Natural killer cell (primary cell): Measurements from ENCODE around the gene HMX3. TPM values are rescaled to one million over a fixed set of nuclear protein-coding genes. Genes with fewer than 3 reads are reported as not detected.

Source experiments
- ATAC-seq, 3 donors: fragments of 150-1000 bp in 2 of 3; fragments of 200-7000 bp in 1 of 3; cut with Tn5 transposase; 1 replicate in 1 of 3; 2 replicates in 2 of 3; pipeline ENCODE4 v1.10.0; 2021; ENCODE audit warnings: mild to moderate bottlenecking in 2 of 3, moderate library complexity in 2 of 3
- DNase-seq, 2 donors: peaks; one replicate each; pipeline versions ENCODE4 v3.0.0 to v3.0.0-alpha.2; 2013 to 2021; ENCODE audit warnings: mixed read lengths in 1 of 2
- H3K27ac ChIP-seq: one replicate; pipeline ENCODE4 v1.5.1; 2013; ENCODE audit warnings: mild to moderate bottlenecking, low read length
- H3K27me3 ChIP-seq: one replicate; pipeline ENCODE4 v1.6.1; 2013; ENCODE audit warnings: low read length; ENCODE audit not compliant: control insufficient read depth, insufficient read depth
- H3K36me3 ChIP-seq: one replicate; pipeline ENCODE4 v1.6.1; 2013; ENCODE audit warnings: low read length; ENCODE audit not compliant: control insufficient read depth, insufficient read depth
- H3K4me1 ChIP-seq: one replicate; pipeline ENCODE4 v1.6.1; 2013; ENCODE audit warnings: low read length; ENCODE audit not compliant: control insufficient read depth, insufficient read depth
- H3K4me3 ChIP-seq: one replicate; pipeline ENCODE4 v1.5.1; 2013; ENCODE audit warnings: low read length
- H3K9me3 ChIP-seq: one replicate; pipeline ENCODE4 v1.6.1; 2013; ENCODE audit warnings: low read length; ENCODE audit not compliant: control insufficient read depth, insufficient read depth
- H3K27ac Mint-ChIP-seq, 2 donors: one replicate each; pipeline ENCODE4 v1.8.0; 2022; ENCODE audit warnings: mild to moderate bottlenecking in 2 of 2, mixed read lengths in 2 of 2, moderate library complexity in 1 of 2
- H3K27me3 Mint-ChIP-seq, 2 donors: one replicate each; pipeline ENCODE4 v1.8.0; 2022; ENCODE audit warnings: low read depth in 2 of 2, mixed read lengths in 2 of 2
- H3K36me3 Mint-ChIP-seq: one replicate; pipeline ENCODE4 v1.8.0; 2022; ENCODE audit warnings: mixed read lengths
- H3K4me1 Mint-ChIP-seq, 2 donors: one replicate each; pipeline ENCODE4 v1.8.0; 2022; ENCODE audit warnings: mixed read lengths in 2 of 2
- H3K4me3 Mint-ChIP-seq: one replicate; pipeline ENCODE4 v1.8.0; 2022; ENCODE audit warnings: mild to moderate bottlenecking, moderate library complexity, mixed read lengths
- H3K9me3 Mint-ChIP-seq, 2 donors: one replicate each; pipeline ENCODE4 v1.8.0; 2022; ENCODE audit warnings: mixed read lengths in 2 of 2
- WGBS: methylation state at CpG from one replicate; pipeline ENCODE4 v1.1.7; 2013; ENCODE audit warnings: missing lambda C conversion rate; ENCODE audit not compliant: insufficient coverage; 5-methylcytosine and 5-hydroxymethylcytosine counted together
- intact Hi-C: fragments of 100-400 bp; cut with micrococcal nuclease; formaldehyde crosslinking; loops from one replicate; pipeline ENCODE4 v1.14.2; 2022
- total RNA-seq, 4 donors: library from RNA; stranded (reverse); fragments of 120-200 nt in 1 of 4; gene quantifications; one replicate each; pipeline versions ENCODE4 v1.2.3 to v1.2.4, GENCODE V29; 2013 to 2022
- TF ChIP-seq, protein P1 (sequence below): fragments of 200-600 bp; IDR thresholded peaks from one replicate; pipeline ENCODE4 v1.8.0; 2022; ENCODE audit warnings: antibody characterized with exemption

Gene HMX3
- under 1 TPM in 1 of 3 donors, not detected in 2; 0.33 TPM for total RNA-seq
- not detected for total RNA-seq (2013)

DNA sequence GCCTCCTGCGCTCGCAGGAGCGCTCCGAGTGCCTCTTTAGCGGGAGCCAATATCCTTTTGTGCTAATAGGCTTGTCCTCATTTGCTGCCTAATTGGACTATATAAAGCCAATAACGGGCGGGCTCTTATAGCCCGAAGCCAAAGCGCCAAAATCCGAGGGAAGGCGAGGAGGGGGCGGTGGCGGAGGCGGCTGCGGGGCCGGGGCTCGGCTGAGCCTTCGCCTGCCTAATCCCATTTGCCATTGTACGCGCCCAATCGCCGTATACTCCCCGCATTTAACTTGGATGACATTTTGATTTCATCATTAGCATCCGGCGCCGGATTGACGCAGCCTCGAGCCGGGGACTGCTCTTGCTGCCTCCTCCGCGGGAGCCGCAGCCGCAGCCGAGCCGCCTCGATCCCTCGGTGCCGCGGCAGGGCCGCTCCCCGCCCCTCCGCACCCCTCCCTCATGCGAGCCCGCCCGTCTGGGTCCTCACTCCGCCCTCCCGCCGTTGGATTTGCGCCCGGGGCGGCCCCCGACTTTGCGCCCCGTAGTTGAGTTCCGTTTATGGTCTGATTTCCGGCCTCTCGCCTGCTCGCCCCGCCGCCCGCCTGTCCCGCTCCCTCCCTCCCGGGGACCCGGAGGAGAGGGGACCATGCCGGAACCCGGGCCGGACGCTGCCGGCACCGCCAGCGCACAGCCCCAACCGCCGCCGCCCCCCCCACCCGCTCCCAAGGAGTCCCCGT lies at the start of gene HMX3:
HMX3 (plus strand) TSS at position 556 of the 727 bp plus-strand sequence; CDS start at position 637, 81 bp downstream.
- ATAC-seq (peak in 2 of 3 donors; percentile 45 to 50), DNase-seq (peak in 1 of 2 donors; percentile 64)
- no peaks in the 10 kb centered on the region for H3K9me3 Mint-ChIP-seq
- H3K36me3 ChIP-seq, result no peaks in the 10 kb centered on the region
- peaks cover 64 to 76% of the 10 kb centered on the region in 2 donors for H3K27me3 Mint-ChIP-seq
- peaks cover 6% of the 10 kb centered on the region for H3K9me3 ChIP-seq
- intact Hi-C loops, result loop anchor here (10.0 kb wide), 1 partner anchor 829 kb away; no protein-coding TSS in a partner anchor
- H3K4me1 ChIP-seq, result peaks cover 40% of the 10 kb centered on the region
- TF ChIP-seq, protein P1, sequence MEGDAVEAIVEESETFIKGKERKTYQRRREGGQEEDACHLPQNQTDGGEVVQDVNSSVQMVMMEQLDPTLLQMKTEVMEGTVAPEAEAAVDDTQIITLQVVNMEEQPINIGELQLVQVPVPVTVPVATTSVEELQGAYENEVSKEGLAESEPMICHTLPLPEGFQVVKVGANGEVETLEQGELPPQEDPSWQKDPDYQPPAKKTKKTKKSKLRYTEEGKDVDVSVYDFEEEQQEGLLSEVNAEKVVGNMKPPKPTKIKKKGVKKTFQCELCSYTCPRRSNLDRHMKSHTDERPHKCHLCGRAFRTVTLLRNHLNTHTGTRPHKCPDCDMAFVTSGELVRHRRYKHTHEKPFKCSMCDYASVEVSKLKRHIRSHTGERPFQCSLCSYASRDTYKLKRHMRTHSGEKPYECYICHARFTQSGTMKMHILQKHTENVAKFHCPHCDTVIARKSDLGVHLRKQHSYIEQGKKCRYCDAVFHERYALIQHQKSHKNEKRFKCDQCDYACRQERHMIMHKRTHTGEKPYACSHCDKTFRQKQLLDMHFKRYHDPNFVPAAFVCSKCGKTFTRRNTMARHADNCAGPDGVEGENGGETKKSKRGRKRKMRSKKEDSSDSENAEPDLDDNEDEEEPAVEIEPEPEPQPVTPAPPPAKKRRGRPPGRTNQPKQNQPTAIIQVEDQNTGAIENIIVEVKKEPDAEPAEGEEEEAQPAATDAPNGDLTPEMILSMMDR, result no peak
- peaks cover 20 to 28% of the 10 kb centered on the region in 2 donors for H3K4me1 Mint-ChIP-seq
- H3K4me3 Mint-ChIP-seq, result peak within 1 kb of the TSS; percentile 77
- H3K27ac Mint-ChIP-seq, result peak within 1 kb of the TSS in 1 of 2 donors; percentile 31
- H3K27me3 ChIP-seq, result peaks cover 62% of the 10 kb centered on the region
- 3% methylated on average over 68 of the region's 76 CpGs for WGBS
- H3K36me3 Mint-ChIP-seq, result no peaks in the 10 kb centered on the region
- no peak within 1 kb of the TSS for H3K27ac ChIP-seq
- peak within 1 kb of the TSS; percentile 8 for H3K4me3 ChIP-seq

DNA sequence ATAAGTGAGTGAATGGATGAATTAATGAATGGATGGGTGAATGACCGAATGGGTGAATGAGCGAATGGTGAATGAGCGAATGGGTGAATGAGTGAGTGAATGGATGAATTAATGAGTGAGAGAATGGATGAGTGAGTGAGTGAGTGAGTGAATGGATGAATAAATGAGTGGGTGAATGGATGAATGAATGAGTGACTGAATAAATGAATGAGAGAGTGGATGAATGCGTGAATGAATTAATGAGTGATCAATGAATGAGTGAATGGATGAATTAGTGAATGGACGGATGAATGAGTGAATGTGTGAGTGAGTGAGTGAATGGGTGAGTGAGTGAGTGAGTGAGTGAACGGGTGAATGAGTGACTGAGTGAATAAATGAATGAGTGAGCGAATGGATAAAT lies 49.5 kb upstream of the HMX3 start:
- Mint-ChIP-seq H3K27me3 (peaks cover 0 to 10% of the 10 kb centered on the region in 2 donors), H3K9me3 (peaks cover 4 to 5% of the 10 kb centered on the region in 2 donors), H3K4me3 (no peak overlapping the region), H3K4me1 (no peaks in the 10 kb centered on the region), H3K36me3 (no peaks in the 10 kb centered on the region), H3K27ac (no peak overlapping the region)
- no peak overlapping the region for H3K4me3 ChIP-seq
- TF ChIP-seq, protein P1, result no peak
- H3K36me3 ChIP-seq, result no peaks in the 10 kb centered on the region
- no peak for ATAC-seq
- H3K27me3 ChIP-seq, result no peaks in the 10 kb centered on the region
- H3K4me1 ChIP-seq, result no peaks in the 10 kb centered on the region
- no peak overlapping the region for H3K27ac ChIP-seq
- DNase-seq, result no peak
- WGBS, result 91% methylated on average over 7 of the region's 7 CpGs
- no peaks in the 10 kb centered on the region for H3K9me3 ChIP-seq
- intact Hi-C loops, result no loop called here

DNA sequence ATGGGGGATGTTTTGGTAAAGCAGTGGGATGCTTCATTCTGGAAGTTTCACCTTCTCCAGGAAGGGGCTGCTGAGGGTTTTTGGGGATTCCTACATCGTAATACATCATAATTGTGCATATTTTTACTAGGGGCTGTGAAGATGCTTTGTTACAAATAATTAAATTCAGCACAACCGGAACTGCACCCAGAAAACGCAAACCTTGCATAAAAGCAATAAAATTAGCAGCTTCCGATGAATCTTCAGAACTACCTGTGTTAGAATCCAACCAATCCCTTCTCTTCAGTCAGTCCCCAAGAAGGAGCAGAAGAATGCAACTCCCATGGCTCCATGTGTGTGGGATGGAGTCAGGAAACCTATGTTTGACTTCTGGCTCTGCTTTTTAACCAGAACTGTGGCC lies 48.4 kb upstream of the HMX3 start:
- Histone ChIP-seq H3K27me3 (no peaks in the 10 kb centered on the region), H3K36me3 (no peaks in the 10 kb centered on the region), H3K4me1 (no peaks in the 10 kb centered on the region), H3K27ac (no peak overlapping the region), H3K9me3 (no peaks in the 10 kb centered on the region), H3K4me3 (no peak overlapping the region)
- intact Hi-C loops, result no loop called here
- H3K27me3 Mint-ChIP-seq, result peaks cover 10% of the 10 kb centered on the region in 2 donors
- DNase-seq (no peak), ATAC-seq (no peak)
- WGBS, result 93% methylated on average over 3 of the region's 4 CpGs
- no peak overlapping the region for H3K4me3 Mint-ChIP-seq
- peaks cover 4 to 5% of the 10 kb centered on the region in 2 donors for H3K9me3 Mint-ChIP-seq
- no peak overlapping the region for H3K27ac Mint-ChIP-seq
- TF ChIP-seq, protein P1, result no peak
- no peaks in the 10 kb centered on the region for H3K4me1 Mint-ChIP-seq
- no peaks in the 10 kb centered on the region for H3K36me3 Mint-ChIP-seq
